ENCODE measurements around the gene LLPH. TPM values are rescaled to one million over a fixed set of nuclear protein-coding genes. Genes with fewer than 3 reads are reported as not detected.

Gene LLPH
- 7.6 and 8.9 TPM in 2 replicates for total RNA-seq

GRCh38 chr12:66130267-66131066 is at the start of gene LLPH:
LLPH (minus strand) TSS chr12:66130750; CDS start chr12:66129106, 1,644 bp downstream.

GRCh38 chr12:66169221-66170170 is 38.9 kb upstream of the LLPH start, which contains the start of gene TMBIM4:
TMBIM4 (minus strand) TSS chr12:66169996; CDS start chr12:66169951, 45 bp downstream.

Other genes starting within 250 kb of the LLPH start
- 182 and 233 TPM in 2 replicates for gene TMBIM4, start 39.2 kb upstream of the LLPH start, total RNA-seq
- 22.3 and 28.3 TPM in 2 replicates for gene IRAK3, start 58.5 kb upstream of the LLPH start, total RNA-seq
- 4.7 and 5.2 TPM in 2 replicates for gene HELB, start 171.7 kb upstream of the LLPH start, total RNA-seq